Endothelial cell of umbilical vein (primary cell): ENCODE data around the gene AJUBA. TPM values are rescaled to one million over a fixed set of nuclear protein-coding genes. Genes with fewer than 3 reads are reported as not detected.

Experiments used
- BruUV-seq: library from RNA; stranded (reverse); fragments of 400-500 nt; replicated peaks from 2 replicates; lab custom pipeline; 2021; lab: Mats Ljungman, UMichigan
- CTCF ChIA-PET: fragments of 300-600, 350-600 bp; sonication (Branson Sonifier 250); formaldehyde crosslinking; loops from one replicate; lab custom pipeline; 2021; ENCODE audit warnings: antibody characterized with exemption, inconsistent platforms; lab: Charles Lee
- POLR2A ChIA-PET: fragments of 300-600, 350-600 bp; sonication (Branson Sonifier 250); formaldehyde crosslinking; loops from one replicate; lab custom pipeline; 2021; ENCODE audit warnings: antibody characterized with exemption, inconsistent platforms; lab: Charles Lee
- DNase-seq: peaks from one replicate; pipeline ENCODE4 v3.0.0-alpha.2; 2011; ENCODE audit warnings: low read depth, low spot score
- FAIRE-seq: peaks from 2 replicates; lab custom pipeline; 2011; peaks lifted over from hg19 to GRCh38; lab: Jason Lieb, UNC
- H2AFZ ChIP-seq: 2 replicates; pipeline ENCODE4 v1.6.0; 2012; ENCODE audit warnings: low read depth, low read length, control low read depth, inconsistent platforms
- H3K27ac ChIP-seq: 2 replicates; pipeline ENCODE4 v1.5.1; 2011; ENCODE audit warnings: low read depth, mild to moderate bottlenecking, control low read depth, low read length, moderate library complexity; ENCODE audit not compliant: insufficient read depth
- H3K27me3 ChIP-seq, 2 experiments: 2 replicates each; pipeline versions ENCODE4 v1.6.0 to v1.6.1; 2011; ENCODE audit warnings: low read length in 2 of 2, mixed read lengths in 1 of 2; ENCODE audit not compliant: control insufficient read depth in 2 of 2, insufficient read depth in 2 of 2
- H3K36me3 ChIP-seq, 2 experiments: 2 replicates in 1 of 2; 3 replicates in 1 of 2; pipeline ENCODE4 v1.5.1; 2011; ENCODE audit warnings: low read length in 2 of 2, mild to moderate bottlenecking in 1 of 2, moderate library complexity in 1 of 2; ENCODE audit not compliant: control insufficient read depth in 2 of 2, insufficient read depth in 2 of 2; ENCODE audit errors: extremely low read depth in 1 of 2
- H3K4me1 ChIP-seq: 3 replicates; pipeline ENCODE4 v1.5.1; 2011; ENCODE audit warnings: mild to moderate bottlenecking, low read length; ENCODE audit not compliant: control insufficient read depth, insufficient read depth; ENCODE audit errors: extremely low read depth
- H3K4me2 ChIP-seq: 2 replicates; pipeline ENCODE4 v1.6.1; 2011; ENCODE audit warnings: low read length, control low read depth, mixed read lengths; ENCODE audit not compliant: insufficient read depth
- H3K4me3 ChIP-seq, 3 experiments: fragments of 200-600 bp in 1 of 3; sonication (generic), shearing (Covaris generic) in 1 of 3; replicated peaks in 1 of 3; 2 replicates each; pipeline ENCODE4 v1.5.1; 2011 to 2016; ENCODE audit warnings: control low read depth in 3 of 3, low read length in 3 of 3, mild to moderate bottlenecking in 2 of 3, inconsistent platforms in 1 of 3, low read depth in 1 of 3, moderate library complexity in 1 of 3; ENCODE audit not compliant: insufficient read depth in 1 of 3
- H3K79me2 ChIP-seq: 2 replicates; pipeline ENCODE4 v1.6.0; 2012; ENCODE audit warnings: low read length, inconsistent platforms; ENCODE audit not compliant: control insufficient read depth, insufficient read depth
- H3K9ac ChIP-seq: replicated peaks from 2 replicates; pipeline ENCODE3; 2011; ENCODE audit warnings: low read length, control low read depth; ENCODE audit not compliant: insufficient read depth; ENCODE audit errors: extremely low read depth
- H3K9me1 ChIP-seq: replicated peaks from 3 replicates; pipeline ENCODE4 v1.6.0; 2011; ENCODE audit warnings: mild to moderate bottlenecking, low read length; ENCODE audit not compliant: control insufficient read depth, insufficient read depth; ENCODE audit errors: extremely low read depth
- H3K9me3 ChIP-seq: replicated peaks from 2 replicates; pipeline ENCODE4 v1.5.1; 2012; ENCODE audit warnings: low read length, inconsistent platforms; ENCODE audit not compliant: control insufficient read depth, insufficient read depth
- H4K20me1 ChIP-seq: replicated peaks from 2 replicates; pipeline ENCODE3; 2011; ENCODE audit warnings: mild to moderate bottlenecking, low read length; ENCODE audit not compliant: control insufficient read depth, insufficient read depth; ENCODE audit errors: extremely low read depth
- EZH2 ChIP-seq: IDR thresholded peaks from 2 replicates; pipeline ENCODE4 v1.6.1; 2012; ENCODE audit warnings: borderline replicate concordance, low read depth, mild to moderate bottlenecking, moderate library complexity, low read length, inconsistent platforms; ENCODE audit not compliant: severe bottlenecking
- FOS ChIP-seq: IDR thresholded peaks from 2 replicates; pipeline ENCODE4 v1.6.1; 2011; ENCODE audit warnings: mild to moderate bottlenecking, low read length, moderate library complexity, borderline replicate concordance; ENCODE audit not compliant: insufficient read depth
- GATA2 ChIP-seq: IDR thresholded peaks from 2 replicates; pipeline ENCODE4 v1.7.0; 2011; ENCODE audit warnings: low read depth, mild to moderate bottlenecking, moderate library complexity, mixed read lengths, low read length; ENCODE audit not compliant: insufficient read length, insufficient read depth
- JUN ChIP-seq: IDR thresholded peaks from 2 replicates; pipeline ENCODE4 v1.6.1; 2011; ENCODE audit warnings: borderline replicate concordance, low read depth; ENCODE audit not compliant: insufficient read length, insufficient read depth
- MAX ChIP-seq: IDR thresholded peaks from 2 replicates; pipeline ENCODE4 v1.6.1; 2011; ENCODE audit not compliant: insufficient read depth, insufficient read length
- MYC ChIP-seq: IDR thresholded peaks from one replicate; pipeline ENCODE4 v1.6.1; 2011; ENCODE audit warnings: mild to moderate bottlenecking, low read depth, low read length
- POLR2A ChIP-seq: IDR thresholded peaks from 2 replicates; pipeline ENCODE4 v1.6.1; 2012; ENCODE audit warnings: low read depth, mild to moderate bottlenecking, control low read depth, low read length
- dilution Hi-C: fragments of 300-500 bp; cut with MboI; formaldehyde crosslinking; loops from one replicate; pipeline ENCODE4 v1.15.0; 2019; ENCODE audit warnings: low sequenced_read_pairs; ENCODE audit not compliant: extremely low pct_ligation_motif_present
- intact Hi-C: fragments of 100-400 bp; cut with micrococcal nuclease; formaldehyde crosslinking; loops from one replicate; pipeline ENCODE4 v1.10.0; 2022
- polyA plus RNA-seq, 4 experiments: library from polyadenylated mRNA; depleted of rRNA in 3 of 4; stranded (reverse) in 3 of 4; unstranded in 1 of 4; fragments of >200 nt; gene quantifications; 2 replicates each; pipeline versions ENCODE4 v1.2.1 to v1.2.3, GENCODE V29; 2011 to 2012; ENCODE audit warnings: missing spikeins in 1 of 4
- total RNA-seq: library from RNA; stranded (reverse); gene quantifications from 2 replicates; pipeline ENCODE4 v1.2.3, GENCODE V29; 2021

Gene AJUBA
- total and polyA plus RNA-seq, 2 donors (not counting 3 experiments of a cell fraction or from before 2014, with no cell fraction given): 50.0 to 61.7 TPM

GRCh38 chr14:22923746-22924145 lies 58.6 kb downstream of the AJUBA start:
- H3K9me1 ChIP-seq: no peaks in the 10 kb centered on the region
- no peaks in the 10 kb centered on the region for H3K27me3 ChIP-seq
- no TSS peak for BruUV-seq
- H4K20me1 ChIP-seq: no peaks in the 10 kb centered on the region
- ChIA-PET CTCF (no interaction called here), POLR2A (no interaction called here)
- no peak overlapping the region for H3K27ac ChIP-seq
- no peak overlapping the region for H3K9ac ChIP-seq
- no peak for FAIRE-seq
- H3K36me3 ChIP-seq: peaks cover 6 to 29% of the 10 kb centered on the region in 2 experiments
- no peak overlapping the region for H3K4me2 ChIP-seq
- no peaks in the 10 kb centered on the region for H3K9me3 ChIP-seq
- peaks cover 15% of the 10 kb centered on the region for H3K79me2 ChIP-seq
- no peak for DNase-seq
- intact Hi-C loops (no loop called here), dilution Hi-C loops (no loop called here)
- no peak overlapping the region for H3K4me3 ChIP-seq
- no peak for TF ChIP-seq JUN
- H2AFZ ChIP-seq: no peak overlapping the region
- peaks cover 17% of the 10 kb centered on the region for H3K4me1 ChIP-seq

GRCh38 chr14:22922294-22922693 lies 60.1 kb downstream of the AJUBA start:
- no peak for TF ChIP-seq EZH2
- no peak for TF ChIP-seq MAX
- TF ChIP-seq POLR2A: no peak
- no peak for TF ChIP-seq JUN
- TF ChIP-seq MYC: no peak
- TF ChIP-seq GATA2: no peak
- no peak for TF ChIP-seq FOS
- no peak overlapping the region for H3K4me2 ChIP-seq
- ChIA-PET CTCF (no interaction called here), POLR2A (no interaction called here)
- no peak overlapping the region for H3K4me3 ChIP-seq
- peaks cover 12% of the 10 kb centered on the region for H3K79me2 ChIP-seq
- intact Hi-C loops: no loop called here
- no peak overlapping the region for H3K27ac ChIP-seq
- H3K9ac ChIP-seq: no peak overlapping the region
- H3K36me3 ChIP-seq: peaks cover 6 to 29% of the 10 kb centered on the region in 2 experiments
- H3K9me1 ChIP-seq: no peaks in the 10 kb centered on the region
- H3K27me3 ChIP-seq: no peaks in the 10 kb centered on the region
- peaks cover 12% of the 10 kb centered on the region for H3K4me1 ChIP-seq
- dilution Hi-C loops: no loop called here
- no peak overlapping the region for H2AFZ ChIP-seq
- no peaks in the 10 kb centered on the region for H3K9me3 ChIP-seq
- DNase-seq (no peak), FAIRE-seq (no peak)
- BruUV-seq: no TSS peak
- no peaks in the 10 kb centered on the region for H4K20me1 ChIP-seq

Other genes with a start within 250 kb of the AJUBA start
- gene OXA1L, start 215.9 kb downstream of the AJUBA start, total RNA-seq: 200 and 212 TPM in 2 replicates
- gene OXA1L, start 215.9 kb downstream of the AJUBA start, polyA plus RNA-seq: 294 and 328 TPM in 2 replicates
- gene SLC7A7, start 167.1 kb downstream of the AJUBA start, total RNA-seq: 18.5 and 22.5 TPM in 2 replicates
- 94.0 and 103 TPM in 2 replicates for gene SLC7A7, start 167.1 kb downstream of the AJUBA start, polyA plus RNA-seq
- gene MRPL52, start 152.7 kb downstream of the AJUBA start, total RNA-seq: 174 TPM in 2 replicates
- 81.1 and 127 TPM in 2 replicates for gene MRPL52, start 152.7 kb downstream of the AJUBA start, polyA plus RNA-seq
- 603 and 615 TPM in 2 replicates for gene MMP14, start 146.0 kb downstream of the AJUBA start, total RNA-seq
- 501 and 506 TPM in 2 replicates for gene MMP14, start 146.0 kb downstream of the AJUBA start, polyA plus RNA-seq
- gene LRP10, start 110.8 kb downstream of the AJUBA start, total RNA-seq: 119 and 123 TPM in 2 replicates
- 157 and 192 TPM in 2 replicates for gene LRP10, start 110.8 kb downstream of the AJUBA start, polyA plus RNA-seq
- gene REM2, start 99.3 kb downstream of the AJUBA start, total RNA-seq: 0.33 TPM in 1 of 2 replicates, not detected in the other
- 0.06 TPM in 1 of 2 replicates, not detected in the other for gene REM2, start 99.3 kb downstream of the AJUBA start, polyA plus RNA-seq
- 61.0 and 68.9 TPM in 2 replicates for gene RBM23, start 63.4 kb downstream of the AJUBA start, total RNA-seq
- 67.7 and 73.3 TPM in 2 replicates for gene RBM23, start 63.4 kb downstream of the AJUBA start, polyA plus RNA-seq
- 67.2 and 73.1 TPM in 2 replicates for gene PRMT5, start 53.2 kb downstream of the AJUBA start, total RNA-seq
- gene PRMT5, start 53.2 kb downstream of the AJUBA start, polyA plus RNA-seq: 185 and 197 TPM in 2 replicates
- gene HAUS4, start 25.5 kb downstream of the AJUBA start, total RNA-seq: 33.8 and 37.4 TPM in 2 replicates
- 23.5 and 30.3 TPM in 2 replicates for gene HAUS4, start 25.5 kb downstream of the AJUBA start, polyA plus RNA-seq
- 5.4 and 7.1 TPM in 2 replicates for gene C14orf93, start 27.6 kb upstream of the AJUBA start, total RNA-seq
- 9.2 and 10.0 TPM in 2 replicates for gene C14orf93, start 27.6 kb upstream of the AJUBA start, polyA plus RNA-seq
- gene PSMB5, start 52.3 kb upstream of the AJUBA start, total RNA-seq: 214 and 236 TPM in 2 replicates
- 459 and 464 TPM in 2 replicates for gene PSMB5, start 52.3 kb upstream of the AJUBA start, polyA plus RNA-seq
- not detected in 2 replicates for gene PSMB11, start 59.7 kb upstream of the AJUBA start, total RNA-seq
- not detected in 2 replicates for gene PSMB11, start 59.7 kb upstream of the AJUBA start, polyA plus RNA-seq
- 20.2 and 21.7 TPM in 2 replicates for gene CDH24, start 75.0 kb upstream of the AJUBA start, total RNA-seq
- 52.9 and 63.1 TPM in 2 replicates for gene CDH24, start 75.0 kb upstream of the AJUBA start, polyA plus RNA-seq
- 220 and 240 TPM in 2 replicates for gene ACIN1, start 112.6 kb upstream of the AJUBA start, total RNA-seq
- 136 and 146 TPM in 2 replicates for gene ACIN1, start 112.6 kb upstream of the AJUBA start, polyA plus RNA-seq
- 55.5 and 58.3 TPM in 2 replicates for gene C14orf119, start 113.0 kb upstream of the AJUBA start, total RNA-seq
- 60.5 and 78.7 TPM in 2 replicates for gene C14orf119, start 113.0 kb upstream of the AJUBA start, polyA plus RNA-seq
- gene CIROP, start 122.4 kb upstream of the AJUBA start, total RNA-seq: not detected in 2 replicates
- gene CIROP, start 122.4 kb upstream of the AJUBA start, polyA plus RNA-seq: not detected in 2 replicates
- not detected in 2 replicates for gene CEBPE, start 136.7 kb upstream of the AJUBA start, total RNA-seq
- not detected in 2 replicates for gene CEBPE, start 136.7 kb upstream of the AJUBA start, polyA plus RNA-seq
- gene SLC7A8, start 201.1 kb upstream of the AJUBA start, total RNA-seq: 1.1 and 1.6 TPM in 2 replicates
- 0.76 and 0.88 TPM in 2 replicates for gene SLC7A8, start 201.1 kb upstream of the AJUBA start, polyA plus RNA-seq